Transverse colon (tissue), 4 donors: ENCODE measurements around the gene SPACA1. TPM values are rescaled to one million over a fixed set of nuclear protein-coding genes. Genes with fewer than 3 reads are reported as not detected.

Experiments
- DNase-seq: peaks from one replicate; pipeline ENCODE4 v3.0.0-alpha.2; 2019
- H3K27ac ChIP-seq, 4 donors: fragments of 200-600 bp; sonication (generic); 2 replicates each; pipeline ENCODE4 v1.5.1; 2016 to 2018; ENCODE audit warnings: inconsistent platforms in 4 of 4
- H3K27me3 ChIP-seq: fragments of 200-600 bp; sonication (generic); 2 replicates; pipeline ENCODE4 v1.5.1; 2017; ENCODE audit warnings: inconsistent platforms
- H3K36me3 ChIP-seq, 4 donors: fragments of 200-600 bp; sonication (generic); 2 replicates each; pipeline ENCODE4 v1.5.1; 2017 to 2019; ENCODE audit warnings: inconsistent platforms in 4 of 4
- H3K4me1 ChIP-seq, 4 donors: fragments of 200-600 bp; sonication (generic); 2 replicates each; pipeline ENCODE4 v1.5.1; 2017 to 2020; ENCODE audit warnings: inconsistent platforms in 4 of 4
- H3K4me3 ChIP-seq, 4 donors: fragments of 200-600 bp; sonication (generic); 1 replicate in 1 of 4; 2 replicates in 3 of 4; pipeline versions ENCODE4 v1.5.1 to v1.6.1; 2017 to 2019; ENCODE audit warnings: inconsistent platforms in 4 of 4
- H3K9me3 ChIP-seq, 2 donors: fragments of 200-600 bp; sonication (generic); 2 replicates each; pipeline ENCODE4 v1.5.1; 2017 to 2019; ENCODE audit warnings: inconsistent platforms in 2 of 2
- CTCF ChIP-seq, 5 experiments: fragments of 200-600 bp in 3 of 5; fragments of 450-650 bp in 2 of 5; sonication (generic) in 3 of 5; IDR thresholded peaks; 1 replicate in 2 of 5; 2 replicates in 3 of 5; pipeline ENCODE4 v1.5.1; 2016 to 2017; ENCODE audit warnings: antibody characterized with exemption in 5 of 5, inconsistent platforms in 3 of 5, mild to moderate bottlenecking in 2 of 5, moderate library complexity in 1 of 5
- EP300 ChIP-seq: sonication (generic); formaldehyde crosslinking; IDR thresholded peaks from one replicate; pipeline ENCODE4 v1.6.1; 2017; ENCODE audit warnings: antibody characterized with exemption, low read depth
- POLR2A ChIP-seq: fragments of 450-650 bp; IDR thresholded peaks from one replicate; pipeline ENCODE4 v1.6.1; 2016; ENCODE audit warnings: antibody characterized with exemption, mild to moderate bottlenecking, moderate library complexity
- POLR2AphosphoS5 ChIP-seq, 3 donors: sonication (generic); formaldehyde crosslinking; IDR thresholded peaks; one replicate each; pipeline ENCODE4 v1.6.1; 2016; ENCODE audit warnings: antibody characterized with exemption in 3 of 3
- WGBS, 2 donors: methylation state at CpG; one replicate each; pipeline ENCODE4 v1.1.5; 2018; ENCODE audit warnings: low coverage in 1 of 2; 5-methylcytosine and 5-hydroxymethylcytosine counted together
- in situ Hi-C, 4 donors: fragments of 200-750 bp; cut with MboI; loops; one replicate each; pipeline versions ENCODE4 v1.15.0 to v1.15.1; 2017; ENCODE audit warnings: low sequenced_read_pairs in 3 of 4, low pct_ligation_motif_present in 1 of 4, low pct_unique_long_range_greater_than_20kb in 1 of 4
- intact Hi-C: fragments of 100-400 bp; cut with DNase I; formaldehyde crosslinking; loops from one replicate; pipeline ENCODE4 v1.15.1; 2023; ENCODE audit warnings: low total_unique reads
- total RNA-seq, 4 donors: library from RNA; depleted of rRNA; stranded (reverse); fragments of >200 nt; gene quantifications; one replicate each; pipeline ENCODE4 v1.1.0, GENCODE V29; 2016

Gene SPACA1
- total RNA-seq, 4 donors from 2014 or later = not detected

- H3K4me1 ChIP-seq = peaks cover 0 to 16% (median 0%) of the 10 kb centered on the region in 4 donors
- DNase-seq = no peak
- H3K9me3 ChIP-seq = no peaks in the 10 kb centered on the region
- no peak for TF ChIP-seq POLR2A
- no peak for TF ChIP-seq CTCF (IDR thresholded peaks at IDR 0.05)
- no peak for TF ChIP-seq EP300
- no peak for TF ChIP-seq POLR2AphosphoS5 (IDR thresholded peaks at IDR 0.05)
- in situ Hi-C loops (no loop called here), intact Hi-C loops (no loop called here)
- H3K36me3 ChIP-seq = no peaks in the 10 kb centered on the region
- no peak overlapping the region for H3K27ac ChIP-seq
- no peak overlapping the region for H3K4me3 ChIP-seq
- no peaks in the 10 kb centered on the region for H3K27me3 ChIP-seq
- 44 to 89% methylated on average over 1 of the region's 1 CpG for WGBS, 2 donors
Measured at GRCh38 chr6:88045521-88046136, 2.0 kb upstream of the SPACA1 start.

- Histone ChIP-seq H3K36me3 (no peaks in the 10 kb centered on the region), H3K27me3 (no peaks in the 10 kb centered on the region), H3K4me1 (peaks cover 0 to 16% (median 0%) of the 10 kb centered on the region in 4 donors), H3K27ac (peak overlapping the region in 1 of 4 donors; percentile 48), H3K9me3 (no peaks in the 10 kb centered on the region), H3K4me3 (no peak overlapping the region)
- in situ Hi-C loops = no loop called here
- WGBS, 2 donors = 40 to 60% methylated on average over 1 to 3 of the region's 3 CpGs
- DNase-seq = peak; percentile 16
- intact Hi-C loops = no loop called here
- TF ChIP-seq POLR2AphosphoS5 (IDR thresholded peaks at IDR 0.05) = no peak
- no peak for TF ChIP-seq CTCF (IDR thresholded peaks at IDR 0.05)
- TF ChIP-seq POLR2A = no peak
- no peak for TF ChIP-seq EP300
Measured at GRCh38 chr6:88048578-88048977, 937 bp downstream of the SPACA1 start.

- intact Hi-C loops = no loop called here
- Histone ChIP-seq H3K27ac (no peak overlapping the region), H3K9me3 (no peaks in the 10 kb centered on the region), H3K36me3 (no peaks in the 10 kb centered on the region), H3K4me3 (no peak overlapping the region), H3K27me3 (no peaks in the 10 kb centered on the region), H3K4me1 (peaks cover 0 to 16% (median 0%) of the 10 kb centered on the region in 4 donors)
- DNase-seq = no peak
- 74 to 80% methylated on average over 4 of the region's 4 CpGs for WGBS, 2 donors
- in situ Hi-C loops = no loop called here
- no peak for TF ChIP-seq POLR2A
- TF ChIP-seq CTCF (IDR thresholded peaks at IDR 0.05) = no peak
- no peak for TF ChIP-seq POLR2AphosphoS5 (IDR thresholded peaks at IDR 0.05)
- no peak for TF ChIP-seq EP300
Measured at GRCh38 chr6:88050140-88050818, 2.6 kb downstream of the SPACA1 start.

- in situ Hi-C loops (no loop called here), intact Hi-C loops (no loop called here)
- Histone ChIP-seq H3K4me1 (peaks cover 0 to 6% (median 2%) of the 10 kb centered on the region in 4 donors), H3K9me3 (no peaks in the 10 kb centered on the region), H3K27me3 (no peaks in the 10 kb centered on the region), H3K36me3 (no peaks in the 10 kb centered on the region), H3K27ac (no peak overlapping the region), H3K4me3 (no peak overlapping the region)
- no peak for TF ChIP-seq POLR2A
- TF ChIP-seq EP300 = no peak
- TF ChIP-seq CTCF (IDR thresholded peaks at IDR 0.05) = no peak
- no peak for TF ChIP-seq POLR2AphosphoS5 (IDR thresholded peaks at IDR 0.05)
- no peak for DNase-seq
- WGBS, 2 donors = 72 to 76% methylated on average over 3 of the region's 3 CpGs
Measured at GRCh38 chr6:88059191-88059590, 11.6 kb downstream of the SPACA1 start.
